ENCODE results near the gene SMAD1. TPM values are rescaled to one million over a fixed set of nuclear protein-coding genes. Genes with fewer than 3 reads are reported as not detected.

Gene SMAD1
- total RNA-seq, 4 donors from 2014 or later, result 10.4 to 36.9 (median 19.9) TPM

- TF ChIP-seq, protein P1, sequence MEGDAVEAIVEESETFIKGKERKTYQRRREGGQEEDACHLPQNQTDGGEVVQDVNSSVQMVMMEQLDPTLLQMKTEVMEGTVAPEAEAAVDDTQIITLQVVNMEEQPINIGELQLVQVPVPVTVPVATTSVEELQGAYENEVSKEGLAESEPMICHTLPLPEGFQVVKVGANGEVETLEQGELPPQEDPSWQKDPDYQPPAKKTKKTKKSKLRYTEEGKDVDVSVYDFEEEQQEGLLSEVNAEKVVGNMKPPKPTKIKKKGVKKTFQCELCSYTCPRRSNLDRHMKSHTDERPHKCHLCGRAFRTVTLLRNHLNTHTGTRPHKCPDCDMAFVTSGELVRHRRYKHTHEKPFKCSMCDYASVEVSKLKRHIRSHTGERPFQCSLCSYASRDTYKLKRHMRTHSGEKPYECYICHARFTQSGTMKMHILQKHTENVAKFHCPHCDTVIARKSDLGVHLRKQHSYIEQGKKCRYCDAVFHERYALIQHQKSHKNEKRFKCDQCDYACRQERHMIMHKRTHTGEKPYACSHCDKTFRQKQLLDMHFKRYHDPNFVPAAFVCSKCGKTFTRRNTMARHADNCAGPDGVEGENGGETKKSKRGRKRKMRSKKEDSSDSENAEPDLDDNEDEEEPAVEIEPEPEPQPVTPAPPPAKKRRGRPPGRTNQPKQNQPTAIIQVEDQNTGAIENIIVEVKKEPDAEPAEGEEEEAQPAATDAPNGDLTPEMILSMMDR (IDR thresholded peaks at IDR 0.05; ENCODE audit: low read depth), result no peak
Observed at GRCh38 chr4:145496292-145496691, 14.6 kb downstream of the SMAD1 start.

- TF ChIP-seq, protein P1 (IDR thresholded peaks at IDR 0.05; ENCODE audit: low read depth), result no peak
Observed at GRCh38 chr4:145497199-145498149, 15.8 kb downstream of the SMAD1 start.

- TF ChIP-seq, protein P1 (IDR thresholded peaks at IDR 0.05; ENCODE audit: low read depth), result no peak
Observed at GRCh38 chr4:145498430-145498829, 16.8 kb downstream of the SMAD1 start.

DNA sequence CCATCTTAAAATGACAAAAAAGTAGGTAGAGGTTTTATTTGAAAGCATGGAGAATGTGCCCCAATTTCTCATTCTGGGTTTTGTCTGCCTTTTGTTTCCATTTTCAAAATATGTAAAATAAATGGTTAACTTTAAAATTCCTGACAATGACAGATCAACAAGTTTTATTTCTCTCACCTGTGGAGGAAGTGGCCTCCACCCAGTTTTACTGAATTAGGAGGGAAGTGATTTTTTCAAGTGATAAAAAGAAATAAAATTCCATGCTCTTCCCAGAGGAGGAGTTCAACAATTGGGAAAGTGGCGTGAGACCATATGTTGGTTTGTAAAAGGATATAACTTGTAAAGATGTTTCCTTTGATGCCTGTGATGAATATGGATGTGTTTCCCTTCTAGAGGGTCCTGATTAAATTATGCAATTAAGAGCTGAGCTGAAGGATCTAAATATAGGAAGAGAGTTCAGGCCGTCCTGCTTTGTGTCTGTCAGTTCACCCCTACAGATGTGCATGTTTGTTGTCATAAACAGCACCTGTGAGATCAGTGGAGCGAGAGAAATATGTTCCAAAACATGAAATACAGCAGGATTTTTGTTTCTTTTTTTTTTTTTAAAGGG is 19.5 kb downstream of the SMAD1 start:
- TF ChIP-seq, protein P1 (IDR thresholded peaks at IDR 0.05; ENCODE audit: low read depth), result no peak

- TF ChIP-seq, protein P1 (IDR thresholded peaks at IDR 0.05; ENCODE audit: low read depth), result no peak
Observed at GRCh38 chr4:145502809-145503208, 21.2 kb downstream of the SMAD1 start.

- TF ChIP-seq, protein P1 (IDR thresholded peaks at IDR 0.05; ENCODE audit: low read depth), result no peak
Observed at GRCh38 chr4:145503486-145504072, 21.9 kb downstream of the SMAD1 start.

DNA sequence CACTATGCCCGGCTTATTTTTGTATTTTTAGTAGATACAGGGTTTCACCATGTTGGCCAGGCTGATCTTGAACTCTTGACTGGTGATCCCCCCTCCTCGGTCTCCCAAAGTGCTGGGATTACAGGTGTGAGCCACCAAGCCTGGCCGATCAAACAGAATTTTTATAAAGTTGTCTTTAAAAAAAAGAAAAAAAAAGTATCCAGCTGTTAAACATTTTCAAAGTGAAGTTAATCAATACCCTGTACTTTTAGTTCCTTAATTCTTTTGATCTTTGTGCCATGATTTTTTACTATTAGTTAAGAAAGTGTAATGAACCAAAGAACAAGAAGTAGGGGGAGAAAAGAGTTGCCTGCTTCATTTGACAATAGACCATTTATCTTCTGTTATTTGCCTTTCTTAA is 24.3 kb downstream of the SMAD1 start:
- TF ChIP-seq, protein P1 (IDR thresholded peaks at IDR 0.05; ENCODE audit: low read depth), result no peak

Data from subcutaneous adipose tissue (tissue), 4 donors.